ENCODE measurements around the gene TTC9C. TPM values are rescaled to one million over a fixed set of nuclear protein-coding genes. Genes with fewer than 3 reads are reported as not detected.
"Not testable (repeated sequence)": the region's sequence is repeated elsewhere in the genome, so short reads cannot be mapped to it uniquely, and the experiment has no call there.

TTC9C gene, protein sequence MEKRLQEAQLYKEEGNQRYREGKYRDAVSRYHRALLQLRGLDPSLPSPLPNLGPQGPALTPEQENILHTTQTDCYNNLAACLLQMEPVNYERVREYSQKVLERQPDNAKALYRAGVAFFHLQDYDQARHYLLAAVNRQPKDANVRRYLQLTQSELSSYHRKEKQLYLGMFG
- total RNA-seq: 36.4 and 38.0 TPM in 2 replicates

DNA sequence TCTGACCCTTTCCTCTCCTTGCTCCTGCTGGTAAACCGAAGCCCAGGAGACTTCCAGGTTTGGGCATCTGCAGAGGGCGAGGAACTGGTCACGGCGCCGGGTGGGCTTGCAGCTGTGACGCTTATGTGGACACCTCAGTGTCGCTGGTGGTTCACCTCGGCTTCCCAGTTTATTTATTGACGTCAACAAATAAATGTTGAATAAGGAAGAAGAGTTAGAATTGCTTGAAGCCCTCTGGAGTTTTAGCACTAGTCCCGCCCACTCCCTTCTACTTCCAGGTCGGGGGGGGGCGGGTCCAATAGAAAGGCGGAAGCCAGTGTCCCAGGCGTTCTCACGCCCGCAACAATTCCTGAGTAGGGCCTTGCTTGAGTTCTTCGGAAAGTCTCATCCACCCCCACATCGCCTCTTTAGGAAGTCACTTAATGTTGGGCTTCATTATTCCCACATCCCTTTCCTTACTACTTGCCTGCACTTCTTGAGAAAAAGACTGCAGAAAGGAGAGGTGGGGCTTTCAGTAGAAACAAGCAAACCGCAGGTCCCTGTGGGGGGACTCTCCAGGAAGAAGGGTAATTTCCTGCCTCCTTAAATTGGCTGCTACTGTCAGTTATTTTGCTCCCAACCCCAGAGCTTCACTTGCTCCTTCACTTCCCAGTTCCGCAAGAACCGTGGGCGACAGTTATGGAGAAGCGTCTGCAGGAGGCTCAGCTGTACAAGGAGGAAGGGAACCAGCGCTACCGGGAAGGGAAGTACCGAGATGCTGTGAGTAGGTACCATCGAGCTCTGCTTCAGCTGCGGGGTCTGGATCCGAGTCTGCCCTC, at the start of gene TTC9C:
TSS of gene TTC9C (plus strand) at position 316 of the 818 bp plus-strand sequence. CDS start at position 679, 363 bp downstream.
- Mint-ChIP-seq H3K4me3 (peak within 1 kb of the TSS; percentile 91), H3K9me3 (no peaks in the 10 kb centered on the region), H3K27me3 (ENCODE audit: insufficient read depth) (no peaks in the 10 kb centered on the region), H3K4me1 (ENCODE audit: low read depth) (peaks cover 39% of the 10 kb centered on the region), H3K27ac (peak within 1 kb of the TSS; percentile 99), H3K36me3 (ENCODE audit: low read depth) (peaks cover 37% of the 10 kb centered on the region)
- intact Hi-C loops (cut with micrococcal nuclease): loop anchor here (1.0 to 2.0 kb wide), 6 partner anchors 25 to 152 kb away; partner anchors contain the start of genes POLR2G, SLC3A2, STX5 and TAF6L
- peak; percentile 77 for DNase-seq (ENCODE audit: low spot score)

DNA sequence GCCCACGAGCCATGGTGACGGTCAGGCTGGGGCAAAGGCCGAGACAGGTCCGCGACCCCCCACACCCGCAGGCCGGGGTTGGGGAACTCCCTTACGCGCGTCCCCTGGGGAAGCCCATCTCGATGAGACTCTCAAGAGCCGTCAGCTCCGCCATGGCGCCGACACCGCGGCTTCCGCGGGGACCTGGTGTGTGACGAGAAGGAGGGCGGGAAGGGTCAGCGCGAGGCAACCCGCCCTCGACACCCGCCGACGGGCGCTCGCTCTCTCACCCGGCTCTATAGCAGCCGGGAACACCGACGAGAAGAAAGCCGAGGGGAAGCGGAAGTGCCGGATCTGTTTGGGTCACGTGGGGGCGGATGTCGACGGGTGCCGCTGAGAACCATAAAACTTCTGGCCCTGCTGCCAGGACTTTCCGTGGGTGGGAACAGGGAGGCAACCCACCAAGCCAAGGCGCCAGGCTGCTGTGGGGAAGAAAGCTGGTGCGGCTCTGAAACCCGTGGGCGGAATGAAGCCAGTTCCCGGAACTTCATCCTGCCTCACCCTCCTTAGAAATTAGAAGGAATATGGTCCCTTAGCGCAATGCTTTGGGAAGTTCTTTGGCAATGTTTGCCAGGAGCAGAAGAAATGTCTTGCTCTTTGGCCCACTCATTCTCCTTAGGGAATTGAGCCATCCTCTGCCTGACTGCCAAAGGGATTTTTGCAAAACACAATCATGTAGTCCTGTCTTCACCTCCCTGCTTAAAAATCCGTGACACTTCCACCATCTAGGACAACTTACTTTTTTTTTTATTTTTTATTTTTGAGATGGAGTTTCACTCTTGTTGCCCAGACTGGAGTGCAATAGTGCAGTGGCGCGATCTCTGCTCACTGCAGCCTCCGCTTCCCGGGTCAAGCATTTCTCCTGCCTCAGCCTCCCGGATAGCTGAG, 49.3 kb upstream of the TTC9C start, which contains the start of gene UBXN1:
TSS of gene UBXN1 (minus strand) at position 304 of the 927 bp plus-strand sequence. CDS start at position 154, 150 bp downstream.
- peaks cover 16% of the 10 kb centered on the region for H3K36me3 Mint-ChIP-seq (ENCODE audit: low read depth)
- H3K4me1 Mint-ChIP-seq (ENCODE audit: low read depth): peaks cover 36% of the 10 kb centered on the region
- H3K27me3 Mint-ChIP-seq (ENCODE audit: insufficient read depth): no peaks in the 10 kb centered on the region
- intact Hi-C loops (cut with micrococcal nuclease): loop anchor here (1.0 to 10.0 kb wide), 9 partner anchors 8 to 254 kb away; partner anchors contain the start of genes C11orf98, CSKMT, HNRNPUL2 and INTS5
- peak; percentile 79 for DNase-seq (ENCODE audit: low spot score)
- peak within 1 kb of the TSS; percentile 82 for H3K27ac Mint-ChIP-seq
- peak within 1 kb of the TSS; percentile 80 for H3K4me3 Mint-ChIP-seq
- no peaks in the 10 kb centered on the region for H3K9me3 Mint-ChIP-seq

DNA sequence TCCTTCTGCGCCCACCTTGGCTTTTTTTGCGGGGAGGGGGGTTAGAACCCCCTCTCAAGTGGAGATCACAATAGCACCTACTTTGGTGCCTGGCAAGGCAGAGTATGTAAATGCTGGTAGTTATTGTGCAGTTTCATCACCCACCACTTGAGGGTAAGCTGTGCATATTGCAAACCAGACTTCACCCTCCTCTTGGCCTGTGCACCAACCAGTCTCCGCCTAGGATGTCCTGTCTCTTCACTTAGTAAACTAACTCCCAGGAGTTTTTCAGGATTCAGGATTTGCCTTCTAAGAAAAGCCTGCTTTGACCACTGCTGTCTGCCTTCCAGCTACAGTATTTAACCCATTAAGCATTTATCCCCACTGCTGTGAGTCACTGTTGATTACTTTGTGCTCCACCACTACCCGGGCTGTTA, 47.5 kb upstream of the TTC9C start:
- no peak for DNase-seq (ENCODE audit: low spot score)
- Mint-ChIP-seq H3K4me1 (ENCODE audit: low read depth) (peaks cover 30% of the 10 kb centered on the region), H3K9me3 (no peaks in the 10 kb centered on the region), H3K4me3 (peak overlapping the region; percentile 72), H3K27ac (peak overlapping the region; percentile 67), H3K27me3 (ENCODE audit: insufficient read depth) (no peaks in the 10 kb centered on the region), H3K36me3 (ENCODE audit: low read depth) (peaks cover 13% of the 10 kb centered on the region)
- intact Hi-C loops (cut with micrococcal nuclease): no loop called here

DNA sequence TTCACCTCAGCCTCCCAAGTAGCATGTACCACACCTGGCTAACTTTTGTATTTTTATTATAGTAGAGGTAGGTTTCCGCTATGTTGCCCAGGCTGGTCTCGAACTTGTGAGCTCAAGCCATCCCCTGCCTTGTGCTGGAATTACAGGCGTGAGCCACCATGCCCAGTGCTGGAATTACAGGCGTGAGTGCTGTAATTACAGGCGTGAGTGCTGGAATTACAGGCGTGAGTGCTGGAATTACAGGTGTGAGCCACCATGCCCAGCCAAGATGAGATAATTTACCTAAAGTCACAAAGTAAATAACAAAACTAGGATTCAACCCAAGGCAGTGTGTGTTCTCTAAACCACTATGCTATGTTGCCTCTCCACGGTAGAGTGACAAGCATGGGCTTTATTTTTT, 45.8 kb upstream of the TTC9C start:
- H3K4me1 Mint-ChIP-seq (ENCODE audit: low read depth): peaks cover 21% of the 10 kb centered on the region
- DNase-seq (ENCODE audit: low spot score): no peak
- peaks cover 7% of the 10 kb centered on the region for H3K36me3 Mint-ChIP-seq (ENCODE audit: low read depth)
- no peaks in the 10 kb centered on the region for H3K9me3 Mint-ChIP-seq
- no peak overlapping the region for H3K4me3 Mint-ChIP-seq
- H3K27me3 Mint-ChIP-seq (ENCODE audit: insufficient read depth): no peaks in the 10 kb centered on the region
- intact Hi-C loops (cut with micrococcal nuclease): no loop called here
- H3K27ac Mint-ChIP-seq: no peak overlapping the region

DNA sequence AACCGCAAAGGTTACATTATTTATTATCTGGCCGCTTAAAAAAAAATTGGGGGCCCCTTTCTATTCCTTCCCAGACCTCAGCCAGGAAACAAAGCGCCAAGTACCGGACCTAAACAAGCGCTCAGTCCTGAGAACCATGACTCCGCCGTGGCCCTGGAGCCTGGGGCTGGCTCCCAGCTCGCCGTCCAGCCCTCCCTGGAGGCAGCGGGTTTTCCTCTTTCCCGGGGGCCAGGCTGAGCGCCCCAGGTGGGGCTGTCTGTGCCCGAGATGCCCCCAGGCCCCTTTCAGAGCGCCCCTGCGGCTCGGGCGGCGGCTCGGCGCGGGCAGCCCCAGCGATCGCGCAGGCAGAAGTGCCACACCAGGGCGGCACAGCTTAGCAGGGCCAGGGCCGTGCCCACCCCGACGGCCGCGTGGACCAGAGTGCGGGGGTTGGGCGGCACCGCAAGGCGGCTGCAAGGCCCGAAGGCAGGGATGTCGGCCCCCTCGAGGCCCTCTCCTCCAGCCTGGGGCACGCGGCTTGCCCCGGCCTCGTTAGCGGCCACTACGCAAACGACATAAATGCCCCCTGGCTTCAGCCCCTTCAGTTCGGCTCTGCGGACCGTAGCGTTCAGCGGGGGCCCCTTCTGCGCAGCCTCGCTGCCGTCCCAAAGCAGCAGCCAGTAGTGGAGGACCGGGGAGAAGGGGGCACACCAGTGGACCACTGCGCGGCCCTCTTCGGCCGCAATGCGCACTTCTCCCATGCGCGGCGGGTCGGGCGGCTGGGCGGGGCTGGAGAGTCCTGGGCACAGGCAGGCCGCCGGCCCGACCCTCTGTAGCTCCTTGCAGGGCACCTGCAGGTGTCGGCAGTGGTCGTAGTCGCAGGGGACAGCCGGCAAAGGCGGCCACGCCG, 40.5 kb upstream of the TTC9C start:
- H3K9me3 Mint-ChIP-seq: no peaks in the 10 kb centered on the region
- H3K36me3 Mint-ChIP-seq (ENCODE audit: low read depth): peaks cover 14% of the 10 kb centered on the region
- no peak overlapping the region for H3K27ac Mint-ChIP-seq
- no peaks in the 10 kb centered on the region for H3K4me1 Mint-ChIP-seq (ENCODE audit: low read depth)
- DNase-seq (ENCODE audit: low spot score): no peak
- intact Hi-C loops (cut with micrococcal nuclease): no loop called here
- H3K27me3 Mint-ChIP-seq (ENCODE audit: insufficient read depth): peaks cover 6% of the 10 kb centered on the region
- H3K4me3 Mint-ChIP-seq: no peak overlapping the region

DNA sequence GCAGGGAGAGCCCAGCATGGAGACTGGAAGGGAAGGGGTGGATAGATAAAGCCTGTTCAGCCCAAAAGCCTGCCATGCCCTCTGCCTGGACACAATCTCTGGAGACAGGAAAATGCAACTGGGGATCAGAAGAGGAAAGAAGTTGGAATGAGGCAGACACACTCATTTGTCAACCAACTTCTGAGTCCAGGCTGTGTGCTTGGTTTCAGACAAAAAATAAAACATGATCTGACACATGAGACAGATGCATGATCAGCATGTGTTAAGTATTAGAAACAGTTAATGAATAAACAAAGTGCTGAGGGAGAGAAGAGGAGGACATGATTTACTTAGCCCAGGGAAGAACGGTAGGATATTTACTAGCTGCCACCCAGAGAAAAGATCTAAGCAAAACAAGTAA, 39.8 kb upstream of the TTC9C start:
- intact Hi-C loops (cut with micrococcal nuclease): no loop called here
- Mint-ChIP-seq H3K36me3 (ENCODE audit: low read depth) (peaks cover 17% of the 10 kb centered on the region), H3K4me1 (ENCODE audit: low read depth) (no peaks in the 10 kb centered on the region), H3K27me3 (ENCODE audit: insufficient read depth) (peaks cover 6% of the 10 kb centered on the region), H3K9me3 (no peaks in the 10 kb centered on the region), H3K4me3 (no peak overlapping the region), H3K27ac (no peak overlapping the region)
- DNase-seq (ENCODE audit: low spot score): no peak

DNA sequence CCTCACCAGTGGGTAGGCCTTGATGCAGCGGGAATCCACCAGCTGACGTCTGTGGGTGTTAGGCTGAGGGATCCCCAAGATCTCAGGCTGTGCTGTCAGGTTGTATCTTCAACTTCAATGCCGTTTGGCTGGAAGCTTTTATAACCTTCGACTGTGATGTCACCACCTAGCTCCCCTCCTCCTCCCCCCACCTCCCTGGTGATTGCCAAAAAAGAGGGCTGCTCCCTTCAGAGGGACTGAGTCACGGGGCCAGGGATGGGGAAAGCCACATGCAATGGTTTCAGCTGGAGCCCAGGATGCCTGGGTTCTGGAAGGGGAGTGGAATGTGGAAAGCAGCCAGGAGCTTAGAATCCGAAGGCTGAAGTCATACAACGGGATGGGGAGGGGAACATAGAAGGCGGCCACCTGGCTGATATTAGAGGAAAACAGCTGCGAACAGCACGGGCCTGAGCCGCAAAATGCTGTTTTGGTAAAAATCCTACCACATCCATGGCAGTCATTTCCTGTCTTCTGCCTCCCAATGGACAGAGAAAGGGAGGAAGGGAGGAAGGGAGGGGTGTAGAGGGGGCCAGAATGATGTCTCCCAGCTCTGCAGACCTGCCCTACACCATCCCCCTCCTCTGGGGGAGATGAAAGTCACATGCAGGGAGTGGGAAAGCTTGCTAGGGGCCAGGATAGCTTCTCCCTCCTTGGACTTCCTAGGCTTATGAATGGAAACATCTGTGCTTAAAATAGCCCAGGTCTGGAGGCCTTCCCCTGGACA, 38.7 kb upstream of the TTC9C start, which contains the start of gene LRRN4CL:
TSS of gene LRRN4CL (minus strand) at position 110 of the 763 bp plus-strand sequence. CDS start 1,022 bp downstream, outside the sequence.
- intact Hi-C loops (cut with micrococcal nuclease): no loop called here
- Mint-ChIP-seq H3K4me1 (ENCODE audit: low read depth) (peaks cover 2% of the 10 kb centered on the region), H3K27me3 (ENCODE audit: insufficient read depth) (peaks cover 6% of the 10 kb centered on the region), H3K27ac (no peak within 1 kb of the TSS), H3K4me3 (no peak within 1 kb of the TSS), H3K36me3 (ENCODE audit: low read depth) (peaks cover 17% of the 10 kb centered on the region), H3K9me3 (no peaks in the 10 kb centered on the region)
- DNase-seq (ENCODE audit: low spot score): no peak

DNA sequence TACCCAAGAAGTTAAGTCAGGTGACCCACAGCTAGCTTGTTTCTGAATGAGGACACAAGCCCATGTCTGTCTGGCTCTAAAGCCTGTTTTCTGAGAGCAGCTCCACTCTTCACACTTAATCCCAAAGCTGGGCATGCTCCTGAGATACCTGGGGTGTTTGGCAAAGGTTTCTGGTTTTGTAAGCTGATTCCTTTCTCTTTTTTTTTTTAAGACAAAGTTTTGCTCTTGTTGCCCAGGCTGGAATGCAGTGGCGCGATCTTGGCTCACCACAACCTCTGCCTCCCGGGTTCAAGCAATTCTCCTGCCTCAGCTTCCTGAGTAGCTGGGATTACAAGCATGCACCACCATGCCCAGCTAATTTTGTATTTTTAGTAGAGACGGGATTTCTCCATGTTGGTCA, 34.7 kb upstream of the TTC9C start:
- H3K27me3 Mint-ChIP-seq (ENCODE audit: insufficient read depth); H3K4me3 Mint-ChIP-seq; H3K9me3 Mint-ChIP-seq; DNase-seq (ENCODE audit: low spot score); H3K27ac Mint-ChIP-seq; H3K4me1 Mint-ChIP-seq (ENCODE audit: low read depth): not testable (repeated sequence)
- H3K36me3 Mint-ChIP-seq (ENCODE audit: low read depth): peaks cover 19% of the 10 kb centered on the region
- intact Hi-C loops (cut with micrococcal nuclease): loop anchor here (1.0 kb wide), 4 partner anchors 14 to 313 kb away; partner anchors contain the start of gene UBXN1

DNA sequence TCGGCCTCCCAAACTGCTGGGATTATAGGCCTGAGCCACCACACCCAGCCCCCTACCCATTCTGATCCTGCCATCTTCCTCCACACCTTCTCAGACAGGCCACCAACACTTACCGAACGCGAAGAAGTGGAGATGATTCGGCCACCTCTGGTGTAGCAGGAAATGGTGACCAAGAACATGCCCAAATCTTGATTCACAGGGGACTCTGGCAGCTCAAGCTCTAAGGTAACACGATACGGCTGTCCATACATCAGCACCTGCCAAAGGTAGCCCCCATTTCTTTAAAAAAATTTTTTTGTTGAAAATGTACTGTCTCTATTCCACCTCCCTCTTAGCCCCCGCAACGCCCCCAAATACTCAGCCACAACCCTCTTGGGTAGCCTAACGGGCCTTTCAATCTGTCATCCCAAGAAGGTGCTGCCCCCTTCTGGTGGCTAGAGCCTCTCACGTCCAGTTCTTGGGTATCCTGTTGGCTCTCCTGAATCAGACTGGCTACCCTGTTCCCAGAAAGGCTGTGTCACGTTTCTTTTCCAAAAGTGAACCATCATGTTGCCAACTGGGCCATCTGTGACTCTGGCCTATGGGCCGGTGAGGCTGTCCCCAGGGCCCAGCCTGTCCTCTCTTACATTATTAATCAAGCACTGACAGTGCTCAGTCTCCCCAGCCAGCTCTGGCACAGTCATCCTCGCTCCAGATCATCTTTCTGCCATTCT, 33.7 kb upstream of the TTC9C start:
- peaks cover 8% of the 10 kb centered on the region for H3K4me1 Mint-ChIP-seq (ENCODE audit: low read depth)
- no peaks in the 10 kb centered on the region for H3K9me3 Mint-ChIP-seq
- no peaks in the 10 kb centered on the region for H3K27me3 Mint-ChIP-seq (ENCODE audit: insufficient read depth)
- peaks cover 16% of the 10 kb centered on the region for H3K36me3 Mint-ChIP-seq (ENCODE audit: low read depth)
- intact Hi-C loops (cut with micrococcal nuclease): loop anchor here (1.0 kb wide), 4 partner anchors 15 to 314 kb away; partner anchors contain the start of gene UBXN1
- peak; percentile 61 for DNase-seq (ENCODE audit: low spot score)
- no peak overlapping the region for H3K4me3 Mint-ChIP-seq
- H3K27ac Mint-ChIP-seq: peak overlapping the region; percentile 71

DNA sequence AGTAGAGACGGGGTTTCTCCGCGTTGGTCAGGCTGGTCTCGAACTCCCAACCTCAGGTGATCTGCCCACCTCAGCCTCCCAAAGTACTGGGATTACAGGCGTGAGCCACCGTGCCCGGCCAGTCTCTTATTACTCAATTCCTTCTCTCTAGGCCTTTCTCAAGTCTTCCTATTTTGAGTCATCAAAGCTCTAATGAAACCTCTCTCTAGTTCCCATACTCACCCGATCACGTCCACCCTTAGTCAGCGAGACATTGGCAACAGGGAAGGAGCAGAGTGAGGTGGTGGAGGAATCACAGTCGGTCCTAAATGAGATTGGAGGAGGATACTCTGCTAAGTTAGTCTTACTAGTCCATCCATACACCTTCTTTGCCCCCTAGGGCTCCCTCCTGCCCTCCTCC, 26.0 kb upstream of the TTC9C start:
- no peak overlapping the region for H3K4me3 Mint-ChIP-seq
- H3K27me3 Mint-ChIP-seq (ENCODE audit: insufficient read depth): no peaks in the 10 kb centered on the region
- no peak overlapping the region for H3K27ac Mint-ChIP-seq
- H3K4me1 Mint-ChIP-seq (ENCODE audit: low read depth): peaks cover 16% of the 10 kb centered on the region
- intact Hi-C loops (cut with micrococcal nuclease): no loop called here
- DNase-seq (ENCODE audit: low spot score): no peak
- no peaks in the 10 kb centered on the region for H3K9me3 Mint-ChIP-seq
- H3K36me3 Mint-ChIP-seq (ENCODE audit: low read depth): peaks cover 14% of the 10 kb centered on the region

DNA sequence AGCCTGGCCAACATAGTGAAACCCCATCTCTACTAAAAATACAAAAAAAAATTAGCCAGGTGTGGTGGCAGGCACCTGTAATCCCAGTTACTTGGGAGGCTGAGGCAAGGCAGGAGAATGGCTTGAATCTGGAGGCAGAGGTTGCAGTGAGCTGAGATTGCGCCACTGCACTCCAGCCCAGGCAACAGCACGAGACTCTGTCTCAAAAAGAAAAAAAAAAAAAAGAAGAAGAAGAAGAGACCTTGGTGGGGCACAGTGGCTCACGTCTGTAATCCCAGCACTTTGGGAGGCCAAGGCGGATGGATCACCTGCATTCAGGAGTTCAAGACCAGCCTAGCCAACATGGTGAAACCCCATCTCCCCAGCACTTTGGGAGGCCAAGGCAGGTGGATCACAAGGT, 24.4 kb upstream of the TTC9C start:
- H3K4me1 Mint-ChIP-seq (ENCODE audit: low read depth): peaks cover 29% of the 10 kb centered on the region
- H3K4me3 Mint-ChIP-seq; H3K9me3 Mint-ChIP-seq; H3K27ac Mint-ChIP-seq; DNase-seq (ENCODE audit: low spot score); intact Hi-C loops (cut with micrococcal nuclease); H3K27me3 Mint-ChIP-seq (ENCODE audit: insufficient read depth): not testable (repeated sequence)
- peaks cover 14% of the 10 kb centered on the region for H3K36me3 Mint-ChIP-seq (ENCODE audit: low read depth)

Measured in activated T-helper 1 cell treated with anti-CD3 and anti-CD28 coated beads, Interleukin-12 subunit alpha, Interleukin-12 subunit beta, Interleukin-2, Interleukin-4 antibody, amounts not matched to agents 30 ng/mL and 10 ng/mL and 1 ng/mL, durations not matched to agents 14 hours and 24 hours and 36 hours (primary cell).